ENCODE data around the gene MAT2A.

MAT2A gene

GRCh38 chr2:85538507-85539360 lies at the start of gene MAT2A:
TSS of gene MAT2A (plus strand) at chr2:85539168. CDS start at chr2:85539288, 120 bp downstream.
- in situ Hi-C loops (cut with HindIII; ENCODE audit: low sequenced_read_pairs), result loop anchor here (5.0 to 25.0 kb wide), 2 partner anchors 81 to 126 kb away; partner anchors contain the start of genes CAPG and SH2D6

DNA sequence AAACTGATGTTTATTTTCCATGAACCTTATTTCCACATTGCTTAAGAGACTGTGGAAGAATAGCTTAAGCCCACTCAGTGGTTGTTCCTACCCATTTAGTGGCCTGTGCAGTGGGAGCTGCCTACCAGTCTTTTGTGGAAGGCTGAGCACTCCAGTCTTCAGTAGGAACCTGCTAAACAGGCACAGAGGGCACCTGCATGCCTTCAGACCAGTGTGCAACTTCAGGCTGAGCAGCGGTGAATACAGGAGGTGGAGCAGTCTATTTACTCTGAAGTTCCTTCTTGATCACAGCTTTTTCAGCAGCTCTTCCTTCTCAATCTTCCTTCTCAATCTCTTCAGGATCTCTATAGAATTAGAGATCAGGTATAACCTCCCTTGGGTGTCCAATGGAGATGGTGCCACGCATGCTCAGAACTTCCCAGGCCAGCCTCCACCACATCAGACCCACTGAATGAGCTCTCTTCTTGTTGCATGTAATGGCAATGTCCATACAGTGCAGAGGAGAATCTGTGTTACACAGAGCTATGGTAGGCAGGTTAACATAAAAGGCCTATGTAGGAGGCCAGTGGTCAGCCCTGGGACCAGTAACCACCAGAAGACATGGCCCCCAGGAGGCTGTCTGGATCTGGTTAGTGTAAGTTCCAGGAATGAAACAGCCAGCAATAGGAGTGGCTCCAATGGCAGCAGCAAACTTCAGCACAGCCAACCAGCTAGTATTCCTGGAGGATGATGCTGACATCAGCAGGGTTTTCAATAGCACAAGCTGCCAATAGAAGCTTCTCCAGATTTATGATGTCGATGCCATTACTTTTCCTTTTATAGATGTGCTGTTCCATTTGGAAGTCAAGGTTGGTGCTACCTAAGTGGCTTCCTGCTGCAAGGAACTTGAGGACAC lies 47.9 kb upstream of the MAT2A start:
- in situ Hi-C loops (cut with HindIII; ENCODE audit: low sequenced_read_pairs), result no loop called here

- in situ Hi-C loops (cut with HindIII; ENCODE audit: low sequenced_read_pairs), result no loop called here
Measured at GRCh38 chr2:85496436-85496835, 42.5 kb upstream of the MAT2A start.

GRCh38 chr2:85497944-85498630 lies 40.9 kb upstream of the MAT2A start:
- in situ Hi-C loops (cut with HindIII; ENCODE audit: low sequenced_read_pairs), result no loop called here

DNA sequence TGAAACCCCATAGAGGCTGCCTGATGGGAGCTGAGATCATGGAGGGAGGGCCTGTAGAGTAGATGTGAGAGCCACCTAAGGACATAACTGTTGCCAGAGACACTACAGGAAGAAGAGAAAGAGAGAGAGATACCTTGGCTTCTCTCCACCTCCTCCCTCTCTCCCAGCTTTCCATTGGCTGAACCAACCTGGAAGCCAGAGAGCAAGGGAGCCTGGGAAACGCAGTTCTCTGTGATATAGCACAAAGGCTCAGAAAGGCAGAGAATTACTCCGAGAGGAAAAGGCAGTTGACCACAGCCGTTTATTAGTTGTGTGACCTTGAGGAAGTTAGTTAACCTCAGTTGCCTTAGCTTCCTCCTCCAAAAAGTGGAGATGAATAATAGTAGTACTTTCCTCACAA lies 37.7 kb upstream of the MAT2A start:
- in situ Hi-C loops (cut with HindIII; ENCODE audit: low sequenced_read_pairs), result no loop called here

- in situ Hi-C loops (cut with HindIII; ENCODE audit: low sequenced_read_pairs), result no loop called here
Measured at GRCh38 chr2:85502720-85503119, 36.2 kb upstream of the MAT2A start.

DNA sequence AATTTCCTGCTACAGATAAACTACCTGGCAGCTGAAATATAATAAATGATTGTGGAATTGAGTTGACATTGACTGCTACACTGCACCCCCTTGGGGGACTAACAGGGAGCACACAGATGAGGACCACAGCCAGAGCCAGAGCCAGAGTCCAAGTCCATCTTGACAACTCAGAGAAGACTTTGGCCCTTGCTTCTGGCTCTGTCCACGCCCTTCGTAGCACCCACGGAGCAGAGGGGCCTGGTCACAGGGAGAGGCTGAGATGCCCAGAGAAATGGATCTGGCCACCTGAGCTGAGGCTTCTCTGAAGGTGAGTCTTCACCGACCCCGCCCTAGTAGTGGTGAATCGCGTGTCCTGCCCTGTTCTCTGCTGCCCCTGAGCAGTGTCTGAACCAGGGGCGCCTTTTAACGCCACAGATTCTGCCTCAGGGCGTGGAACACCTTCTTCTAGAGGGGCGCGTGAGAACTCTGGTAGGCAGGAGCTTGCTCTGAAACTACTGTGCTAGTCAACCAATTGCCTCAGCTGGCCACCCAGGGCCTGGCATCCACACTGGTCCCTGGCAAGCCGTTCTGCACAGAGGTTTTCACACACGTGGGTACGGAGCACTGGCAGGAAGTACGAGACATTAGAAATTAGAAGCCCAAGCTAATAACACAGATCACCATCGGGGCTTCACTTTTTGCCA lies 35.7 kb upstream of the MAT2A start:
- in situ Hi-C loops (cut with HindIII; ENCODE audit: low sequenced_read_pairs), result no loop called here

DNA sequence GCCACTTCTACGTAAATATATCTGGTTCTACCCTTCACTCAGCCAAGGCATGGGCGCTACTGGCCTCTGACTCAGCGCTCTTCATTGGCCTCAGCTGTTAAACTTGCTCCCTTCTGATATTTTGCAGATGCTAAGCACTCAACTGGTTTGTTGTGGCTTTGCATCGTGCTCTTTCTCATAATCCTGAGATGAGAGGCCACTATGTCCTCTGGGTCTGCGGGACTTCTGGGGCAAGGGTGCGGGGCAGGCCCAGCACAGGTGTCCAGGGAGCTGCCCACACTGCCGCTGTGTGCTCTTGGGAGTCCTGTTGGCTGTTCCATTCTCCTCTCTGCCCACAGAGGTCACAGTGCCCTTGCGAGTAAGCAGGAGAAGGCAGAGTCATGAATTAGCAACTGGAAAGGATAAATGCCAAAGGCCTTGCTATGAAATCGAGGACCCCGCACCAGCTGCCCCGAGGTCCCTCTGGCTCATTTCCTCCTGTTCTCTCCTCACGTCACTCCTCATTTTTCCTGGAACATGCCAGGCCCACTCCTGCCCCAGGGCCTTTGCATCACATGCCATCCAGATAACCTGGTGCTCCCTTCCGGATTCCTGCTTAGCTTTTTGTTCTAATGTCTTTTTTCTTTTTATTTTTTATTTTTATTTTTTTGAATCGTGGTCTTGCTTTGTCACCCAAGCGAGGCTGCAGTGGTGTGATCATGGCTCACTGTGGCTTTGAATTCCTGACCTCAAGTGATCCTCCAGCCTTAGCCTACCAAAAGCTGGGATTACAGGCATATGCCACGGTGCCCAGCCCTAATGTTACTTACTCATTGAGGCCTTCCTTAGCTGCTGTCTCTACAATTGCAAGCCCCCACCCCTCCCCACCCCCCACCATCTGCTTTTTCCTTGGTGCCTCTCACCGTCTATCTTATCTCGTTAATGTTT lies 34.9 kb upstream of the MAT2A start:
- in situ Hi-C loops (cut with HindIII; ENCODE audit: low sequenced_read_pairs), result no loop called here

GRCh38 chr2:85504778-85505261 lies 34.1 kb upstream of the MAT2A start:
- in situ Hi-C loops (cut with HindIII; ENCODE audit: low sequenced_read_pairs), result no loop called here

- in situ Hi-C loops (cut with HindIII; ENCODE audit: low sequenced_read_pairs), result no loop called here
Measured at GRCh38 chr2:85505551-85506238, 33.3 kb upstream of the MAT2A start.

- in situ Hi-C loops (cut with HindIII; ENCODE audit: low sequenced_read_pairs), result no loop called here
Measured at GRCh38 chr2:85506768-85507181, 32.2 kb upstream of the MAT2A start.

DNA sequence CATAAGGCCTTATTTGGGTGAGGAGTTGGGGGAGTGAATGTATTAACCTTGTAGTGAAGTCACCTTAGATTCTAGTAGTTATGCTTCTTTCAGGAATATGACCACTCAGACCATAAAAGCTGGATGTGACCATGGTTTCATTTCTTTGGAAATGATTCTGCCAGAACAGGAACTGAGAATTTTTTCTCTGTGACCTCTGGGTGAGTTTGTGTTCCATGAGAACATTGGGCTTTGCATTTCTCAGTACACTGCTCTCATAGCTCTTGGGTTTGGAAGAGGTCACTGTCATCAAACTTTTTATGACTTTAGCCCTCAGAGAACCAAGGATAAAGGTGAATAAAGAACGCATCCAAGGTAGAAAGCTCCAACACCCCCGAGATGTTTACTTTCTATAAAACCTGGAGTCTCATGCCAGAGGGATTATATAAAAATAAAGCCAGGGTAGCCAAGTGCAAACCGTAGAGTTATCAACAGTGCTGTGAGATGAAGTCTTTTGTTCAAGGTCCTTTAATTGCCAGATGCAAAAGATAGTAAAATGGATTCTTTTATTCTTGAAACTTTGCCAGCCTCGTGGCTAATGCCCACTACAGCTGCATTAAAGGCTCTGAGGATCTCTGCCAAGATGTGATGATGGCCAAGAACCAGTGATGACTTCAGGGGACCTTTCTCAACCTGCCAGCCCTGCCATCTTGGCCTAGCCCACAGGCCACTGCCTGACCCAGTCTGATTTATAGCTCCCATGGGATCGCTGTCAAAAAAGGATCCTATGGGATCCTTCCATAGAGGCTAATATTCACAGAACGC lies 27.8 kb upstream of the MAT2A start:
- in situ Hi-C loops (cut with HindIII; ENCODE audit: low sequenced_read_pairs), result no loop called here

GRCh38 chr2:85514323-85514722 lies 24.6 kb upstream of the MAT2A start:
- in situ Hi-C loops (cut with HindIII; ENCODE audit: low sequenced_read_pairs), result no loop called here

DNA sequence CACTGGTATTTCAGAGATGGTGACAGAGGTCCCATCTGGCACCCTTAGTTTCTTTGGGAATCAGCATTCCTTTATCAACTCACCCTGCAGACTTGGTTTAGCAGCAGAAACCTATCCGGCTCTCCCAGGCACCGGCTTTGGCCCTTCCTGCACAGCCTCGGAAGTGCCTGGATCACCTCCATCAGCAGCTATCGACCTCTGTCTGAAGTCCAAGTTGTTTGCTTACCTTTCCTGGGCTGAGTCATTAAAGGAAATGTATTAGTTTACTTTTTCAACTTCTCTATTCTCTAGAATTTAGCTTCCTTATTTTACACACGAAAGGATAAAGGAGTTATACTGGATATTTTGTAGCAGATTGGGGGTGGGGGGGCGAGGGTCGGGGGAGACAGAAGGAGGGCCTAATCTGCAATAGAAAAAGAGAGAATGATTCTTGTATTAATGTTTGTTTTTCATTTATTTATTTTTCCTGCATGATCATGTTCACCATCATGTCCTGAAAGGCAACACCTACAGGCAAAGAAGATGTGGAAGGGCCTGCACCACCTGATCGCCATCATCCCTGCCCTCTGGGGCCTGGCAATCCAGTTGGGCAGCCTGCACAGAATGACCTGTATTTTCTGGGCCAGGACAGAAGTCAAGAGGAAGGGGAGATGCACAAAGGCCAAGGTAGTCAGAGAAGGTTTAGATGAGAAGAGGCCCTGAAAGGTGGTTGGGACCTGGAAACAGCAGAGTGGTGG lies 22.1 kb upstream of the MAT2A start:
- in situ Hi-C loops (cut with HindIII; ENCODE audit: low sequenced_read_pairs), result no loop called here

- in situ Hi-C loops (cut with HindIII; ENCODE audit: low sequenced_read_pairs), result no loop called here
Measured at GRCh38 chr2:85522090-85522647, 16.8 kb upstream of the MAT2A start.

GRCh38 chr2:85523062-85523902 lies 15.7 kb upstream of the MAT2A start:
- in situ Hi-C loops (cut with HindIII; ENCODE audit: low sequenced_read_pairs), result no loop called here
